ENCODE data around the gene MERTK. TPM values are rescaled to one million over a fixed set of nuclear protein-coding genes. Genes with fewer than 3 reads are reported as not detected.

Gene MERTK
- total and polyA plus RNA-seq, 2 of the 8 experiments (the other 6 are each of a cell fraction or from before 2014, with no cell fraction given): 6.5 to 7.0 TPM

DNA sequence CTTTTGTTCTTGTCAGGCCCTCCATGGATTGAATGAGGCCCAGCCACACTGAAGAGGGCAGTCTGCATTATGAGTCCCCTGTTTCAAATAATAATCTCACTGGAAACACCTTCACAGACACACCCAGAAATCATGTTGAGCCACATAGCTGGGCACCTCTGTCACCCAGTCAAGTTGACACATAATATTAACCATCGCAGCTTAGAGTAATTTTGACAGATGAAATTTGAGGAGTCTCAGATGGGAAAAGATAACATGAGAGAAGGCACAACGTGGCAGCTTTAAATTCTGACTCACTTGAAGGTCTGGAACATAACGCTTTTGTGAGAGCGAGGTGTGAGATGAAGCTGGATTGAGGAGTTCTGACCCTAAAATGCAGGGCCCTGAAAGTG lies 85.8 kb downstream of the MERTK start (continued):
- TF ChIP-seq, protein P1, sequence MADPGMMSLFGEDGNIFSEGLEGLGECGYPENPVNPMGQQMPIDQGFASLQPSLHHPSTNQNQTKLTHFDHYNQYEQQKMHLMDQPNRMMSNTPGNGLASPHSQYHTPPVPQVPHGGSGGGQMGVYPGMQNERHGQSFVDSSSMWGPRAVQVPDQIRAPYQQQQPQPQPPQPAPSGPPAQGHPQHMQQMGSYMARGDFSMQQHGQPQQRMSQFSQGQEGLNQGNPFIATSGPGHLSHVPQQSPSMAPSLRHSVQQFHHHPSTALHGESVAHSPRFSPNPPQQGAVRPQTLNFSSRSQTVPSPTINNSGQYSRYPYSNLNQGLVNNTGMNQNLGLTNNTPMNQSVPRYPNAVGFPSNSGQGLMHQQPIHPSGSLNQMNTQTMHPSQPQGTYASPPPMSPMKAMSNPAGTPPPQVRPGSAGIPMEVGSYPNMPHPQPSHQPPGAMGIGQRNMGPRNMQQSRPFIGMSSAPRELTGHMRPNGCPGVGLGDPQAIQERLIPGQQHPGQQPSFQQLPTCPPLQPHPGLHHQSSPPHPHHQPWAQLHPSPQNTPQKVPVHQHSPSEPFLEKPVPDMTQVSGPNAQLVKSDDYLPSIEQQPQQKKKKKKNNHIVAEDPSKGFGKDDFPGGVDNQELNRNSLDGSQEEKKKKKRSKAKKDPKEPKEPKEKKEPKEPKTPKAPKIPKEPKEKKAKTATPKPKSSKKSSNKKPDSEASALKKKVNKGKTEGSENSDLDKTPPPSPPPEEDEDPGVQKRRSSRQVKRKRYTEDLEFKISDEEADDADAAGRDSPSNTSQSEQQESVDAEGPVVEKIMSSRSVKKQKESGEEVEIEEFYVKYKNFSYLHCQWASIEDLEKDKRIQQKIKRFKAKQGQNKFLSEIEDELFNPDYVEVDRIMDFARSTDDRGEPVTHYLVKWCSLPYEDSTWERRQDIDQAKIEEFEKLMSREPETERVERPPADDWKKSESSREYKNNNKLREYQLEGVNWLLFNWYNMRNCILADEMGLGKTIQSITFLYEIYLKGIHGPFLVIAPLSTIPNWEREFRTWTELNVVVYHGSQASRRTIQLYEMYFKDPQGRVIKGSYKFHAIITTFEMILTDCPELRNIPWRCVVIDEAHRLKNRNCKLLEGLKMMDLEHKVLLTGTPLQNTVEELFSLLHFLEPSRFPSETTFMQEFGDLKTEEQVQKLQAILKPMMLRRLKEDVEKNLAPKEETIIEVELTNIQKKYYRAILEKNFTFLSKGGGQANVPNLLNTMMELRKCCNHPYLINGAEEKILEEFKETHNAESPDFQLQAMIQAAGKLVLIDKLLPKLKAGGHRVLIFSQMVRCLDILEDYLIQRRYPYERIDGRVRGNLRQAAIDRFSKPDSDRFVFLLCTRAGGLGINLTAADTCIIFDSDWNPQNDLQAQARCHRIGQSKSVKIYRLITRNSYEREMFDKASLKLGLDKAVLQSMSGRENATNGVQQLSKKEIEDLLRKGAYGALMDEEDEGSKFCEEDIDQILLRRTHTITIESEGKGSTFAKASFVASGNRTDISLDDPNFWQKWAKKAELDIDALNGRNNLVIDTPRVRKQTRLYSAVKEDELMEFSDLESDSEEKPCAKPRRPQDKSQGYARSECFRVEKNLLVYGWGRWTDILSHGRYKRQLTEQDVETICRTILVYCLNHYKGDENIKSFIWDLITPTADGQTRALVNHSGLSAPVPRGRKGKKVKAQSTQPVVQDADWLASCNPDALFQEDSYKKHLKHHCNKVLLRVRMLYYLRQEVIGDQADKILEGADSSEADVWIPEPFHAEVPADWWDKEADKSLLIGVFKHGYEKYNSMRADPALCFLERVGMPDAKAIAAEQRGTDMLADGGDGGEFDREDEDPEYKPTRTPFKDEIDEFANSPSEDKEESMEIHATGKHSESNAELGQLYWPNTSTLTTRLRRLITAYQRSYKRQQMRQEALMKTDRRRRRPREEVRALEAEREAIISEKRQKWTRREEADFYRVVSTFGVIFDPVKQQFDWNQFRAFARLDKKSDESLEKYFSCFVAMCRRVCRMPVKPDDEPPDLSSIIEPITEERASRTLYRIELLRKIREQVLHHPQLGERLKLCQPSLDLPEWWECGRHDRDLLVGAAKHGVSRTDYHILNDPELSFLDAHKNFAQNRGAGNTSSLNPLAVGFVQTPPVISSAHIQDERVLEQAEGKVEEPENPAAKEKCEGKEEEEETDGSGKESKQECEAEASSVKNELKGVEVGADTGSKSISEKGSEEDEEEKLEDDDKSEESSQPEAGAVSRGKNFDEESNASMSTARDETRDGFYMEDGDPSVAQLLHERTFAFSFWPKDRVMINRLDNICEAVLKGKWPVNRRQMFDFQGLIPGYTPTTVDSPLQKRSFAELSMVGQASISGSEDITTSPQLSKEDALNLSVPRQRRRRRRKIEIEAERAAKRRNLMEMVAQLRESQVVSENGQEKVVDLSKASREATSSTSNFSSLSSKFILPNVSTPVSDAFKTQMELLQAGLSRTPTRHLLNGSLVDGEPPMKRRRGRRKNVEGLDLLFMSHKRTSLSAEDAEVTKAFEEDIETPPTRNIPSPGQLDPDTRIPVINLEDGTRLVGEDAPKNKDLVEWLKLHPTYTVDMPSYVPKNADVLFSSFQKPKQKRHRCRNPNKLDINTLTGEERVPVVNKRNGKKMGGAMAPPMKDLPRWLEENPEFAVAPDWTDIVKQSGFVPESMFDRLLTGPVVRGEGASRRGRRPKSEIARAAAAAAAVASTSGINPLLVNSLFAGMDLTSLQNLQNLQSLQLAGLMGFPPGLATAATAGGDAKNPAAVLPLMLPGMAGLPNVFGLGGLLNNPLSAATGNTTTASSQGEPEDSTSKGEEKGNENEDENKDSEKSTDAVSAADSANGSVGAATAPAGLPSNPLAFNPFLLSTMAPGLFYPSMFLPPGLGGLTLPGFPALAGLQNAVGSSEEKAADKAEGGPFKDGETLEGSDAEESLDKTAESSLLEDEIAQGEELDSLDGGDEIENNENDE (IDR thresholded peaks at IDR 0.05; ENCODE audit: insufficient replicate concordance, low read length): no peak
- TF ChIP-seq SIX5 (IDR thresholded peaks at IDR 0.05; ENCODE audit: low read depth, low read length) (no peak), SP2 (IDR thresholded peaks at IDR 0.05; ENCODE audit: low read length) (no peak), POLR2A (IDR thresholded peaks at IDR 0.05; ENCODE audit: control extremely low read depth in 1 of 2, low read depth in 2 of 2, low read length in 2 of 2) (no peak), KDM4A (IDR thresholded peaks at IDR 0.05; ENCODE audit: low read depth, low read length, severe bottlenecking) (no peak), EP300 (IDR thresholded peaks at IDR 0.05; ENCODE audit: borderline replicate concordance in 1 of 2, low read depth in 2 of 2, low read length in 2 of 2) (no peak), TAF1 (IDR thresholded peaks at IDR 0.05; ENCODE audit: low read depth, low read length) (no peak), TAF7 (optimal IDR thresholded peaks at IDR 0.05; ENCODE audit: borderline replicate concordance, low read depth, low read length) (no peak), JUND (IDR thresholded peaks at IDR 0.05; ENCODE audit: low read length) (no peak), HDAC2 (IDR thresholded peaks at IDR 0.05; ENCODE audit: borderline replicate concordance in 1 of 2, low read depth in 2 of 2, low read length in 2 of 2) (no peak)
- TF ChIP-seq, protein P2, sequence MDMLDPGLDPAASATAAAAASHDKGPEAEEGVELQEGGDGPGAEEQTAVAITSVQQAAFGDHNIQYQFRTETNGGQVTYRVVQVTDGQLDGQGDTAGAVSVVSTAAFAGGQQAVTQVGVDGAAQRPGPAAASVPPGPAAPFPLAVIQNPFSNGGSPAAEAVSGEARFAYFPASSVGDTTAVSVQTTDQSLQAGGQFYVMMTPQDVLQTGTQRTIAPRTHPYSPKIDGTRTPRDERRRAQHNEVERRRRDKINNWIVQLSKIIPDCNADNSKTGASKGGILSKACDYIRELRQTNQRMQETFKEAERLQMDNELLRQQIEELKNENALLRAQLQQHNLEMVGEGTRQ (IDR thresholded peaks at IDR 0.05; ENCODE audit: low read length): no peak

Measured in H1 (cell line).